H9 (cell line): ENCODE measurements around the gene DACH1. TPM values are rescaled to one million over a fixed set of nuclear protein-coding genes. Genes with fewer than 3 reads are reported as not detected.

ENCODE experiments used
- DNase-seq: peaks from one replicate; pipeline ENCODE4 v3.0.0-alpha.2; 2017
- H2AFZ ChIP-seq: one replicate; pipeline ENCODE4 v1.6.1; 2013; ENCODE audit warnings: mild to moderate bottlenecking, low read length, control low read depth, moderate library complexity
- H2AK5ac ChIP-seq: 2 replicates; pipeline ENCODE4 v1.6.1; 2013; ENCODE audit warnings: low read length, control low read depth, mixed read lengths; ENCODE audit not compliant: insufficient read length
- H2BK120ac ChIP-seq: one replicate; pipeline ENCODE4 v1.6.1; 2013; ENCODE audit warnings: low read depth, mild to moderate bottlenecking, low read length, control low read depth, inconsistent platforms; ENCODE audit not compliant: poor library complexity, severe bottlenecking
- H2BK12ac ChIP-seq: 2 replicates; pipeline ENCODE4 v1.6.1; 2013; ENCODE audit warnings: low read length, control low read depth, mixed read lengths, low read depth; ENCODE audit not compliant: insufficient read length
- H2BK15ac ChIP-seq: 2 replicates; pipeline ENCODE4 v1.6.1; 2013; ENCODE audit warnings: low read depth, low read length, control low read depth
- H2BK20ac ChIP-seq: one replicate; pipeline ENCODE4 v1.6.1; 2013; ENCODE audit warnings: low read depth, mild to moderate bottlenecking, low read length, control low read depth, inconsistent platforms; ENCODE audit not compliant: poor library complexity, severe bottlenecking
- H2BK5ac ChIP-seq: 2 replicates; pipeline ENCODE4 v1.6.1; 2013; ENCODE audit warnings: low read length, control low read depth, mixed read lengths; ENCODE audit not compliant: insufficient read length
- H3K14ac ChIP-seq: 2 replicates; pipeline ENCODE4 v1.6.1; 2013; ENCODE audit warnings: low read length, control low read depth; ENCODE audit not compliant: insufficient read depth
- H3K18ac ChIP-seq: 2 replicates; pipeline ENCODE4 v1.6.1; 2013; ENCODE audit warnings: low read depth, mild to moderate bottlenecking, mixed read lengths, low read length, control low read depth; ENCODE audit not compliant: insufficient read length
- H3K23ac ChIP-seq: 2 replicates; pipeline ENCODE4 v1.6.1; 2013; ENCODE audit warnings: low read length, control low read depth, mixed read lengths, low read depth; ENCODE audit not compliant: insufficient read length
- H3K23me2 ChIP-seq: 2 replicates; pipeline ENCODE4 v1.6.1; 2013; ENCODE audit warnings: low read depth, mild to moderate bottlenecking, mixed read lengths, low read length, control low read depth; ENCODE audit not compliant: insufficient read length, poor library complexity, severe bottlenecking
- H3K27ac ChIP-seq: 2 replicates; pipeline ENCODE4 v1.5.1; 2013; ENCODE audit warnings: low read length, control low read depth, mixed read lengths, low read depth; ENCODE audit not compliant: insufficient read length
- H3K27me3 ChIP-seq: 2 replicates; pipeline ENCODE4 v1.6.1; 2013; ENCODE audit warnings: low read length, control low read depth, inconsistent platforms; ENCODE audit not compliant: insufficient read depth
- H3K4ac ChIP-seq: 2 replicates; pipeline ENCODE4 v1.6.1; 2013; ENCODE audit warnings: low read depth, mild to moderate bottlenecking, control low read depth, inconsistent platforms, low read length, moderate library complexity
- H3K4me1 ChIP-seq: 2 replicates; pipeline ENCODE4 v1.6.1; 2013; ENCODE audit warnings: low read length, control low read depth, inconsistent platforms; ENCODE audit not compliant: insufficient read depth
- H3K4me2 ChIP-seq: 2 replicates; pipeline ENCODE4 v1.6.1; 2013; ENCODE audit warnings: low read length, control low read depth, mixed read lengths; ENCODE audit not compliant: insufficient read length, insufficient read depth
- H3K56ac ChIP-seq: 2 replicates; pipeline ENCODE4 v1.6.1; 2013; ENCODE audit warnings: low read depth, mild to moderate bottlenecking, mixed read lengths, low read length, control low read depth; ENCODE audit not compliant: insufficient read length
- H3K79me1 ChIP-seq: 2 replicates; pipeline ENCODE4 v1.6.1; 2013; ENCODE audit warnings: low read depth, mild to moderate bottlenecking, moderate library complexity, low read length, control low read depth, inconsistent platforms; ENCODE audit not compliant: insufficient read depth, poor library complexity, severe bottlenecking
- H3K79me2 ChIP-seq: 2 replicates; pipeline ENCODE4 v1.6.1; 2013; ENCODE audit warnings: low read length, control low read depth, inconsistent platforms; ENCODE audit not compliant: insufficient read depth
- H3K9ac ChIP-seq: 2 replicates; pipeline ENCODE4 v1.6.1; 2013; ENCODE audit warnings: low read length, control low read depth, mixed read lengths; ENCODE audit not compliant: insufficient read length; ENCODE audit errors: extremely low read depth
- H3K9me3 ChIP-seq: one replicate; pipeline ENCODE4 v1.6.1; 2013; ENCODE audit warnings: low read depth, low read length, inconsistent platforms; ENCODE audit not compliant: control insufficient read depth
- H3T11ph ChIP-seq: one replicate; pipeline ENCODE4 v1.6.1; 2013; ENCODE audit warnings: mild to moderate bottlenecking, low read length, control low read depth, inconsistent platforms
- H4K20me1 ChIP-seq: one replicate; pipeline ENCODE4 v1.6.1; 2013; ENCODE audit not compliant: control insufficient read depth, insufficient read length, insufficient read depth
- H4K5ac ChIP-seq: 2 replicates; pipeline ENCODE4 v1.6.1; 2013; ENCODE audit warnings: low read depth, mild to moderate bottlenecking, mixed read lengths, low read length, control low read depth; ENCODE audit not compliant: insufficient read length
- H4K8ac ChIP-seq: replicated peaks from 2 replicates; pipeline ENCODE4 v1.6.1; 2013; ENCODE audit warnings: low read length, control low read depth, mixed read lengths, low read depth; ENCODE audit not compliant: insufficient read length
- H4K91ac ChIP-seq: 2 replicates; pipeline ENCODE4 v1.6.1; 2013; ENCODE audit warnings: low read depth, mild to moderate bottlenecking, moderate library complexity, mixed read lengths, low read length, control low read depth; ENCODE audit not compliant: insufficient read length
- H3K27ac Mint-ChIP-seq, 3 experiments: 2 replicates in 2 of 3; 3 replicates in 1 of 3; pipeline ENCODE4 v1.8.0; 2020 to 2021; ENCODE audit warnings: mixed read lengths in 3 of 3, mild to moderate bottlenecking in 1 of 3, moderate library complexity in 1 of 3
- H3K27me3 Mint-ChIP-seq: 2 replicates; pipeline ENCODE4 v1.8.0; 2021; ENCODE audit warnings: low read depth, mild to moderate bottlenecking, moderate library complexity, mixed read lengths
- H3K36me3 Mint-ChIP-seq, 3 experiments: 2 replicates in 2 of 3; 3 replicates in 1 of 3; pipeline ENCODE4 v1.8.0; 2020 to 2021; ENCODE audit warnings: low read depth in 3 of 3, mixed read lengths in 3 of 3; ENCODE audit not compliant: insufficient read depth in 1 of 3
- H3K4me1 Mint-ChIP-seq, 2 experiments: 2 replicates each; pipeline ENCODE4 v1.8.0; 2020; ENCODE audit warnings: mixed read lengths in 2 of 2
- H3K4me3 Mint-ChIP-seq, 2 experiments: 2 replicates in 1 of 2; 3 replicates in 1 of 2; pipeline ENCODE4 v1.8.0; 2020 to 2021; ENCODE audit warnings: mild to moderate bottlenecking in 2 of 2, mixed read lengths in 2 of 2, moderate library complexity in 1 of 2
- H3K9me3 Mint-ChIP-seq, 2 experiments: 2 replicates in 1 of 2; 3 replicates in 1 of 2; pipeline ENCODE4 v1.8.0; 2020; ENCODE audit warnings: mild to moderate bottlenecking in 2 of 2, mixed read lengths in 2 of 2, moderate library complexity in 1 of 2
- total RNA-seq: library from RNA; stranded (reverse); gene quantifications from 2 replicates; pipeline ENCODE4 v1.2.1, GENCODE V29; 2021
- TF ChIP-seq, protein P1 (sequence below): fragments of 200-600 bp; sonication (generic); conservative IDR thresholded peaks from 3 replicates; pipeline ENCODE4 v1.8.0; 2021; ENCODE audit warnings: antibody characterized with exemption, mild to moderate bottlenecking

DACH1 gene
- total RNA-seq, 1 experiment from 2014 or later: not detected

DNA sequence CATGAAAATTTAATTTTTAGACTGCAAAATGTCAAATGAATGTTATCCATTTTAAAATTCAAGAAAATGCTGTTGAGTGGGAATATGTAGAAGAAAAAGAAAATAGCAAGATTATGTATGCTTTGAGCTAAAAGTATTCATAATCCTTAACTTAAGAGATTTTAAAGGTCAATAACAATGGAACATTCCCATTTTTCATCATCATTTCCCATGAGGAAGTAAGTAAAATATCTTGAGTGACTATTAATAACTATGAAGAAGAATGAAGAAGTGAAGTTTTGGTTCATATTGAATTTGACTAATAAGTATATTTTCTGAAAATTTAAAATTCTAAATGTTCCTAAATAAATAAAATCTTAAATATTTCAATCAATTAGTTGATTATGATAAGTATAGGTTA lies 273.4 kb downstream of the DACH1 start:
- TF ChIP-seq, protein P1, sequence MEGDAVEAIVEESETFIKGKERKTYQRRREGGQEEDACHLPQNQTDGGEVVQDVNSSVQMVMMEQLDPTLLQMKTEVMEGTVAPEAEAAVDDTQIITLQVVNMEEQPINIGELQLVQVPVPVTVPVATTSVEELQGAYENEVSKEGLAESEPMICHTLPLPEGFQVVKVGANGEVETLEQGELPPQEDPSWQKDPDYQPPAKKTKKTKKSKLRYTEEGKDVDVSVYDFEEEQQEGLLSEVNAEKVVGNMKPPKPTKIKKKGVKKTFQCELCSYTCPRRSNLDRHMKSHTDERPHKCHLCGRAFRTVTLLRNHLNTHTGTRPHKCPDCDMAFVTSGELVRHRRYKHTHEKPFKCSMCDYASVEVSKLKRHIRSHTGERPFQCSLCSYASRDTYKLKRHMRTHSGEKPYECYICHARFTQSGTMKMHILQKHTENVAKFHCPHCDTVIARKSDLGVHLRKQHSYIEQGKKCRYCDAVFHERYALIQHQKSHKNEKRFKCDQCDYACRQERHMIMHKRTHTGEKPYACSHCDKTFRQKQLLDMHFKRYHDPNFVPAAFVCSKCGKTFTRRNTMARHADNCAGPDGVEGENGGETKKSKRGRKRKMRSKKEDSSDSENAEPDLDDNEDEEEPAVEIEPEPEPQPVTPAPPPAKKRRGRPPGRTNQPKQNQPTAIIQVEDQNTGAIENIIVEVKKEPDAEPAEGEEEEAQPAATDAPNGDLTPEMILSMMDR: no peak

More for the DNA sequence above, 273.4 kb downstream of the DACH1 start:
- H3K79me1 ChIP-seq: no peaks in the 10 kb centered on the region
- H4K20me1 ChIP-seq: no peaks in the 10 kb centered on the region
- no peaks in the 10 kb centered on the region for H3K27me3 ChIP-seq
- H4K91ac ChIP-seq: no peak overlapping the region
- no peak overlapping the region for H3K27ac ChIP-seq
- H3T11ph ChIP-seq: no peak overlapping the region
- H3K36me3 Mint-ChIP-seq: no peaks in the 10 kb centered on the region
- H2BK12ac ChIP-seq: no peak overlapping the region
- H2AFZ ChIP-seq: no peak overlapping the region
- H3K14ac ChIP-seq: no peak overlapping the region
- H3K9ac ChIP-seq: no peak overlapping the region
- H3K23me2 ChIP-seq: no peaks in the 10 kb centered on the region
- DNase-seq: no peak
- no peak overlapping the region for H4K5ac ChIP-seq
- no peaks in the 10 kb centered on the region for H3K9me3 ChIP-seq
- H3K79me2 ChIP-seq: no peaks in the 10 kb centered on the region
- H2BK15ac ChIP-seq: no peak overlapping the region
- H4K8ac ChIP-seq: no peak overlapping the region
- no peaks in the 10 kb centered on the region for H3K9me3 Mint-ChIP-seq
- no peak overlapping the region for H3K18ac ChIP-seq
- H3K4me3 Mint-ChIP-seq: no peak overlapping the region
- H2BK5ac ChIP-seq: no peak overlapping the region
- H3K23ac ChIP-seq: no peak overlapping the region
- H3K56ac ChIP-seq: no peak overlapping the region
- no peak overlapping the region for H3K4me2 ChIP-seq
- no peak overlapping the region for H2AK5ac ChIP-seq
- H3K4ac ChIP-seq: no peak overlapping the region
- no peaks in the 10 kb centered on the region for H3K27me3 Mint-ChIP-seq
- H2BK20ac ChIP-seq: no peak overlapping the region
- H2BK120ac ChIP-seq: no peak overlapping the region
- no peak overlapping the region for H3K27ac Mint-ChIP-seq
- H3K4me1 Mint-ChIP-seq: peaks cover 0 to 4% of the 10 kb centered on the region in 2 experiments; a peak in 1 of 4 replicates
- no peaks in the 10 kb centered on the region for H3K4me1 ChIP-seq
